ENCODE measurements around the gene MRPL54.

DNA sequence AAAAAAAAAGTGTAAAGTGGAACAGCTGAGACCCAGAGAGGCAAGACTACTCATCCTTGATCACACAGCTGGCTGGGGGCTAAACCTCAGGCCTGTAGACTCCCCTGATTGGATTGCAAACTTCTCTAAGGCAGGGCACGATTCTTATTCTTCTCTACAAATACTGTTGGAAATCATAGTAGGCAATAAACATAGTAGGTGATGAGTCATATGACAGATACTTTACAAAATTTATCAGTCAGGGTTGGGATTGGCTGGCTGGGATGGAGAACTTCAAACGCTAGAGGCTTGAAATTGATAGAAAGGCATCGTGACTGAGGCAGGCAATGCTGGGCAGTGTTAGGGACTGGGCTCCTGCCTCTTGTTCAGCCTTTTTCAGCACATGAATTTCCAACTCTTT, 29.6 kb downstream of the MRPL54 start:
- no peak for TF ChIP-seq CTCF (IDR thresholded peaks at IDR 0.05; ENCODE audit: poor library complexity, severe bottlenecking)
- no peak for TF ChIP-seq SMC3 (conservative IDR thresholded peaks at IDR 0.05; ENCODE audit: poor library complexity)
- no peak for TF ChIP-seq MXI1 (conservative IDR thresholded peaks at IDR 0.05; ENCODE audit: poor library complexity, severe bottlenecking)

Measured in neural cell (in vitro differentiated cells).